B cell (primary cell): ENCODE results near the gene AKT3. TPM values are rescaled to one million over a fixed set of nuclear protein-coding genes. Genes with fewer than 3 reads are reported as not detected.

Source experiments
- ATAC-seq: fragments of 200-7000 bp; cut with Tn5 transposase; one replicate; pipeline ENCODE4 v1.10.0; 2021; ENCODE audit warnings: low read depth, mild to moderate bottlenecking, moderate number of reproducible peaks, moderate library complexity
- CTCF ChIA-PET: fragments of 350-600 bp; sonication (Branson Sonifier 250); formaldehyde crosslinking; loops from one replicate; lab custom pipeline; 2021; ENCODE audit warnings: antibody characterized with exemption, inconsistent platforms; lab: Charles Lee
- POLR2A ChIA-PET: fragments of 350-600 bp; sonication (Branson Sonifier 250); formaldehyde crosslinking; loops from one replicate; lab custom pipeline; 2021; ENCODE audit warnings: antibody characterized with exemption; lab: Charles Lee
- DNase-seq: peaks from one replicate; pipeline ENCODE4 v3.0.0; 2013
- H2AFZ ChIP-seq: 2 replicates; pipeline ENCODE4 v1.6.1; 2012; ENCODE audit warnings: mild to moderate bottlenecking, low read depth, low read length; ENCODE audit not compliant: insufficient read depth, poor library complexity, severe bottlenecking
- H3K27ac ChIP-seq, 2 donors: 1 replicate in 1 of 2; 2 replicates in 1 of 2; pipeline ENCODE4 v1.5.1; 2012 to 2013; ENCODE audit warnings: low read length in 2 of 2, mild to moderate bottlenecking in 2 of 2, moderate library complexity in 1 of 2
- H3K27me3 ChIP-seq, 4 experiments: fragments of 200-600 bp in 1 of 4; sonication (generic) in 1 of 4; replicated peaks in 1 of 4; 1 replicate in 2 of 4; 2 replicates in 2 of 4; pipeline versions ENCODE4 v1.6.1 to v1.7.0; 2013 to 2016; ENCODE audit warnings: low read length in 3 of 4, mild to moderate bottlenecking in 2 of 4, mixed read lengths in 1 of 4, moderate library complexity in 1 of 4; ENCODE audit not compliant: insufficient read depth in 4 of 4, control insufficient read depth in 3 of 4; ENCODE audit errors: control extremely low read depth in 1 of 4
- H3K36me3 ChIP-seq, 2 experiments: replicated peaks in 1 of 2; 1 replicate in 1 of 2; 2 replicates in 1 of 2; pipeline versions ENCODE4 v1.6.1 to v1.7.1; 2013; ENCODE audit warnings: low read length in 1 of 2; ENCODE audit not compliant: insufficient read depth in 2 of 2, control insufficient read depth in 1 of 2; ENCODE audit errors: control extremely low read depth in 1 of 2, extremely low read depth in 1 of 2
- H3K4me1 ChIP-seq, 2 donors: fragments of 200-600 bp in 1 of 2; sonication (generic) in 1 of 2; 1 replicate in 1 of 2; 2 replicates in 1 of 2; pipeline versions ENCODE4 v1.5.1 to v1.6.1; 2013 to 2017; ENCODE audit warnings: low read length in 2 of 2; ENCODE audit not compliant: control insufficient read depth in 2 of 2, insufficient read depth in 2 of 2
- H3K4me2 ChIP-seq: replicated peaks from 2 replicates; pipeline ENCODE3; 2012; ENCODE audit warnings: mild to moderate bottlenecking, low read depth, low read length; ENCODE audit not compliant: poor library complexity, severe bottlenecking
- H3K4me3 ChIP-seq, 5 experiments: fragments of 200-600 bp in 1 of 5; sonication (generic) in 1 of 5; 1 replicate in 3 of 5; 2 replicates in 2 of 5; pipeline versions ENCODE4 v1.5.1 to v1.7.0; 2011 to 2016; ENCODE audit warnings: low read length in 4 of 5, mild to moderate bottlenecking in 4 of 5, low read depth in 2 of 5, control low read depth in 1 of 5, moderate library complexity in 1 of 5; ENCODE audit not compliant: insufficient read depth in 1 of 5; ENCODE audit errors: control extremely low read depth in 1 of 5, extremely low read depth in 1 of 5
- H3K79me2 ChIP-seq: fragments of 200-600 bp; sonication (generic); one replicate; pipeline ENCODE4 v1.6.0; 2016; ENCODE audit warnings: low read length; ENCODE audit not compliant: control insufficient read depth, insufficient read depth
- H3K9ac ChIP-seq: fragments of 200-600 bp; sonication (generic); 2 replicates; pipeline ENCODE4 v1.6.1; 2017; ENCODE audit warnings: mild to moderate bottlenecking, low read length, moderate library complexity
- H3K9me3 ChIP-seq, 3 donors: one replicate each; pipeline versions ENCODE4 v1.6.1 to v1.7.1; 2013; ENCODE audit warnings: low read length in 2 of 3; ENCODE audit not compliant: control insufficient read depth in 2 of 3, insufficient read depth in 1 of 3; ENCODE audit errors: control extremely low read depth in 1 of 3
- H4K20me1 ChIP-seq: 2 replicates; pipeline ENCODE4 v1.6.0; 2012; ENCODE audit warnings: mild to moderate bottlenecking, low read length; ENCODE audit not compliant: insufficient read depth, control insufficient read depth, poor library complexity, severe bottlenecking
- H3K27ac Mint-ChIP-seq: one replicate; pipeline ENCODE4 v1.8.0; 2021; ENCODE audit warnings: mixed read lengths
- H3K27me3 Mint-ChIP-seq: one replicate; pipeline ENCODE4 v1.8.0; 2021; ENCODE audit warnings: mixed read lengths
- H3K4me1 Mint-ChIP-seq: one replicate; pipeline ENCODE4 v1.8.0; 2021; ENCODE audit warnings: mixed read lengths
- H3K4me3 Mint-ChIP-seq: one replicate; pipeline ENCODE4 v1.8.0; 2021; ENCODE audit warnings: mixed read lengths
- H3K9me3 Mint-ChIP-seq: one replicate; pipeline ENCODE4 v1.8.0; 2022; ENCODE audit warnings: mixed read lengths; ENCODE audit not compliant: insufficient read depth
- CTCF ChIP-seq: fragments of 200-600 bp; IDR thresholded peaks from one replicate; pipeline ENCODE4 v1.8.0; 2022; ENCODE audit warnings: antibody characterized with exemption, mild to moderate bottlenecking
- EZH2 ChIP-seq: IDR thresholded peaks from 2 replicates; pipeline ENCODE4 v1.6.1; 2012; ENCODE audit warnings: borderline replicate concordance, low read depth, mild to moderate bottlenecking, moderate library complexity, low read length; ENCODE audit not compliant: insufficient read depth, poor library complexity, severe bottlenecking
- WGBS: methylation state at CpG from one replicate; pipeline ENCODE4 v1.1.5; 2013; ENCODE audit warnings: missing lambda C conversion rate; ENCODE audit not compliant: insufficient coverage; 5-methylcytosine and 5-hydroxymethylcytosine counted together
- intact Hi-C: fragments of 100-400 bp; cut with micrococcal nuclease; formaldehyde crosslinking; loops from one replicate; pipeline ENCODE4 v1.10.0; 2022
- polyA plus RNA-seq: library from polyadenylated mRNA; depleted of rRNA; stranded (reverse); fragments of >200 nt; gene quantifications from 2 replicates; pipeline ENCODE4 v1.2.3, GENCODE V29; 2012
- total RNA-seq, 2 donors: library from RNA; stranded (reverse); fragments of 120-200 nt in 1 of 2; gene quantifications; 1 replicate in 1 of 2; 2 replicates in 1 of 2; pipeline versions ENCODE4 v1.2.3 to v1.2.4, GENCODE V29; 2013 to 2022

The AKT3 gene
- total and polyA plus RNA-seq, 2 donors (not counting 1 experiment from before 2014, with no cell fraction given): 4.4 to 148 TPM

DNA sequence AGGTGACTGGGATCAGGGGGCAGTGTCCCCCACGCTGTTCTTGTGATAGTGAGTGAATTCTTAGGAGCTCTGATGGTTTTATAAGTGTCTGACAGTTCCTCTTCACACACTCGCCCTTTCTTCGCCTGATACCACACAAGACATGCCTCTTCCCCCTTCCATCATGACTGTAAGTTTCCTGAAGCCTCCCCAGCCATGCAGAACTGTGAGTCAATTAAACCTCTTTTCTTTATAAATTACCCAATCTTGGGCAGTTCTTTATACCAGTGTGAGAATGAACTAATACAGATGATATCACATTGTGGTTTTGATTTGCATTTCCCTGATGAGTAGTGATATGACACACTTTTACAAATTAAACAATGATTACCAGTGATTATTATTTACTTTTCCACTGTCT, 229.9 kb downstream of the AKT3 start:
- Mint-ChIP-seq H3K9me3 (peaks cover 25% of the 10 kb centered on the region), H3K27me3 (no peaks in the 10 kb centered on the region), H3K4me1 (no peaks in the 10 kb centered on the region), H3K27ac (no peak overlapping the region), H3K4me3 (no peak overlapping the region)
- ATAC-seq (no peak), DNase-seq (no peak)
- H3K79me2 ChIP-seq: no peaks in the 10 kb centered on the region
- no peaks in the 10 kb centered on the region for H3K27me3 ChIP-seq
- no peak overlapping the region for H3K27ac ChIP-seq
- POLR2A ChIA-PET: no interaction called here
- peaks cover 3 to 14% (median 6%) of the 10 kb centered on the region in 3 donors for H3K9me3 ChIP-seq
- H2AFZ ChIP-seq: no peak overlapping the region
- CTCF ChIA-PET: no interaction called here
- no peak overlapping the region for H3K4me2 ChIP-seq
- intact Hi-C loops: no loop called here
- no peaks in the 10 kb centered on the region for H3K4me1 ChIP-seq
- H3K9ac ChIP-seq: no peak overlapping the region
- TF ChIP-seq EZH2 (no peak), CTCF (no peak)
- no peaks in the 10 kb centered on the region for H4K20me1 ChIP-seq
- 60% methylated on average over 1 of the region's 3 CpGs for WGBS
- H3K36me3 ChIP-seq: peaks cover 6 to 14% of the 10 kb centered on the region in 2 experiments
- H3K4me3 ChIP-seq: no peak overlapping the region

GRCh38 chr1:243609698-243610097, 240.3 kb downstream of the AKT3 start:
- Histone ChIP-seq H4K20me1 (no peaks in the 10 kb centered on the region), H3K27me3 (no peaks in the 10 kb centered on the region), H3K4me1 (no peaks in the 10 kb centered on the region), H3K36me3 (peaks cover 5 to 9% of the 10 kb centered on the region in 2 experiments), H3K27ac (no peak overlapping the region), H3K4me3 (no peak overlapping the region), H2AFZ (no peak overlapping the region), H3K9me3 (no peaks in the 10 kb centered on the region), H3K79me2 (no peaks in the 10 kb centered on the region), H3K4me2 (no peak overlapping the region), H3K9ac (no peak overlapping the region)
- WGBS: no CpG with 5 or more reads among the region's 2 CpGs
- CTCF ChIA-PET: interaction anchor here (1.0 kb wide), 1 partner anchor 266 kb away, joined by 3 read pairs; no protein-coding TSS in a partner anchor
- no peak for ATAC-seq
- intact Hi-C loops: no loop called here
- Mint-ChIP-seq H3K4me1 (no peaks in the 10 kb centered on the region), H3K27ac (no peak overlapping the region), H3K9me3 (peaks cover 4% of the 10 kb centered on the region), H3K27me3 (no peaks in the 10 kb centered on the region), H3K4me3 (no peak overlapping the region)
- POLR2A ChIA-PET: no interaction called here
- TF ChIP-seq EZH2: no peak
- no peak for TF ChIP-seq CTCF
- no peak for DNase-seq
